PFSK-1 (cell line): ENCODE results near the gene PLSCR2.

Experiments used
- POLR2AphosphoS5 ChIP-seq: IDR thresholded peaks from 2 replicates; pipeline ENCODE4 v1.6.1; 2012; ENCODE audit warnings: low read depth, mild to moderate bottlenecking, control low read depth, low read length, moderate library complexity
- REST ChIP-seq, 2 experiments: IDR thresholded peaks; 2 replicates each; pipeline versions ENCODE4 v1.6.1 to v1.8.0; 2011 to 2012; ENCODE audit warnings: low read depth in 2 of 2, low read length in 2 of 2, control low read depth in 1 of 2, inconsistent platforms in 1 of 2, mild to moderate bottlenecking in 1 of 2, moderate library complexity in 1 of 2; ENCODE audit not compliant: insufficient read depth in 1 of 2

GRCh38 chr3:146504498-146505197 is 35.3 kb upstream of the PLSCR2 start:
- TF ChIP-seq POLR2AphosphoS5 (no peak), REST (IDR thresholded peaks at IDR 0.05; ENCODE audit: insufficient read depth in 1 of 2, low read depth in 2 of 2, low read length in 2 of 2) (no peak)
